Measurements from ENCODE around the gene RNF225.

GRCh38 chr19:58395979-58396627 lies 647 bp downstream of the RNF225 start:
- TF ChIP-seq POLR2AphosphoS5 (IDR thresholded peaks at IDR 0.05; ENCODE audit: low read depth, low read length) (no peak; the same call in 1 of the 2 replicates), SIN3A (IDR thresholded peaks at IDR 0.05; ENCODE audit: borderline replicate concordance, insufficient read depth, low read length) (no peak), TAF1 (IDR thresholded peaks at IDR 0.05; ENCODE audit: borderline replicate concordance, insufficient read depth, low read length) (no peak)

Data from PFSK-1 (cell line).